ENCODE results near the gene PAN2. TPM values are rescaled to one million over a fixed set of nuclear protein-coding genes. Genes with fewer than 3 reads are reported as not detected.

PAN2 gene
- total RNA-seq, 1 experiment from 2014 or later = 35.4 TPM

DNA sequence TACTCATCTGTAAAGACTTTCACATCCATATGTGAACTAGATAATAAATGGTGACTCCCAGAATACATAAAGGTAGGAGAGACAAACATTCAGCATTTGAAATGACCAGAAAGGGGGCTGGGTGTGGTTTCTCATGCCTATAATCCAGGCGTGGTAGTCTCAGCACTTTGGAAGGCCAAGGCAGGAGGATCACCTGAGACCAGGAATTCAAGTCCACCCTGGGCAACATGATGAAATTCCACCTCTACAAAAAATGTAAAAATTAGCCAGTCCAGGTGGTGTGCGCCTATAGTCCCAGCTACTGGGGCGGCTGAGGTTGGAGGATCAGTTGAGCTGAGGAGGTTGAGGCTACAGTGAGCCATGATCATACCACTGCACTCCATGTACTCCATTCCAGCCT is 29.5 kb downstream of the PAN2 start:
- peaks cover 12 to 52% (median 30%) of the 10 kb centered on the region in 3 experiments; a peak in 6 of 7 replicates for H3K36me3 Mint-ChIP-seq (ENCODE audit: insufficient read depth in 1 of 3, low read depth in 3 of 3)
- WGBS (ENCODE audit: extremely low coverage, insufficient read length, low lambda C conversion rate) = no CpG with 5 or more reads among the region's 3 CpGs
- TF ChIP-seq, protein P1, sequence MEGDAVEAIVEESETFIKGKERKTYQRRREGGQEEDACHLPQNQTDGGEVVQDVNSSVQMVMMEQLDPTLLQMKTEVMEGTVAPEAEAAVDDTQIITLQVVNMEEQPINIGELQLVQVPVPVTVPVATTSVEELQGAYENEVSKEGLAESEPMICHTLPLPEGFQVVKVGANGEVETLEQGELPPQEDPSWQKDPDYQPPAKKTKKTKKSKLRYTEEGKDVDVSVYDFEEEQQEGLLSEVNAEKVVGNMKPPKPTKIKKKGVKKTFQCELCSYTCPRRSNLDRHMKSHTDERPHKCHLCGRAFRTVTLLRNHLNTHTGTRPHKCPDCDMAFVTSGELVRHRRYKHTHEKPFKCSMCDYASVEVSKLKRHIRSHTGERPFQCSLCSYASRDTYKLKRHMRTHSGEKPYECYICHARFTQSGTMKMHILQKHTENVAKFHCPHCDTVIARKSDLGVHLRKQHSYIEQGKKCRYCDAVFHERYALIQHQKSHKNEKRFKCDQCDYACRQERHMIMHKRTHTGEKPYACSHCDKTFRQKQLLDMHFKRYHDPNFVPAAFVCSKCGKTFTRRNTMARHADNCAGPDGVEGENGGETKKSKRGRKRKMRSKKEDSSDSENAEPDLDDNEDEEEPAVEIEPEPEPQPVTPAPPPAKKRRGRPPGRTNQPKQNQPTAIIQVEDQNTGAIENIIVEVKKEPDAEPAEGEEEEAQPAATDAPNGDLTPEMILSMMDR (conservative IDR thresholded peaks at IDR 0.05) = no peak

More for the DNA sequence above, 29.5 kb downstream of the PAN2 start:
- DNase-seq = no peak
- no peak overlapping the region for H3T11ph ChIP-seq (ENCODE audit: low read length)
- Mint-ChIP-seq H3K27ac (no peak overlapping the region), H3K4me1 (peaks cover 8 to 11% of the 10 kb centered on the region in 2 experiments), H3K4me3 (no peak overlapping the region), H3K9me3 (no peaks in the 10 kb centered on the region), H3K27me3 (ENCODE audit: low read depth) (no peaks in the 10 kb centered on the region)
- no peak overlapping the region for H3K23ac ChIP-seq (ENCODE audit: insufficient read length, low read depth, low read length)
- no peaks in the 10 kb centered on the region for H4K20me1 ChIP-seq (ENCODE audit: control insufficient read depth, insufficient read depth, insufficient read length)
- H3K4me1 ChIP-seq (ENCODE audit: insufficient read depth, low read length) = no peaks in the 10 kb centered on the region; the same call in 1 of the 2 replicates
- no peak overlapping the region for H2BK12ac ChIP-seq (ENCODE audit: insufficient read length, low read depth, low read length)
- H2AFZ ChIP-seq (ENCODE audit: low read length) = no peak overlapping the region
- H3K18ac ChIP-seq (ENCODE audit: insufficient read length, low read depth, low read length) = no peak overlapping the region
- no peaks in the 10 kb centered on the region for H3K27me3 ChIP-seq (ENCODE audit: insufficient read depth, low read length)
- H2BK20ac ChIP-seq (ENCODE audit: low read depth, low read length, poor library complexity, severe bottlenecking) = no peak overlapping the region
- H3K9me3 ChIP-seq (ENCODE audit: control insufficient read depth, low read depth, low read length) = no peaks in the 10 kb centered on the region
- no peak overlapping the region for H2AK5ac ChIP-seq (ENCODE audit: insufficient read length, low read length)
- no peak overlapping the region for H2BK120ac ChIP-seq (ENCODE audit: low read depth, low read length, poor library complexity, severe bottlenecking)
- no peak overlapping the region for H3K27ac ChIP-seq (ENCODE audit: insufficient read length, low read depth, low read length)
- H3K4ac ChIP-seq (ENCODE audit: low read depth, low read length) = no peak overlapping the region
- no peak overlapping the region for H3K56ac ChIP-seq (ENCODE audit: insufficient read length, low read depth, low read length)
- H2BK15ac ChIP-seq (ENCODE audit: low read depth, low read length) = no peak overlapping the region
- H4K91ac ChIP-seq (ENCODE audit: insufficient read length, low read depth, low read length) = no peak overlapping the region
- H3K23me2 ChIP-seq (ENCODE audit: insufficient read length, low read depth, low read length, poor library complexity, severe bottlenecking) = peaks cover 7% of the 10 kb centered on the region
- H3K9ac ChIP-seq (ENCODE audit: extremely low read depth, insufficient read length, low read length) = no peak overlapping the region
- H3K14ac ChIP-seq (ENCODE audit: insufficient read depth, low read length) = no peak overlapping the region
- peaks cover 3% of the 10 kb centered on the region for H3K79me1 ChIP-seq (ENCODE audit: insufficient read depth, low read depth, low read length, poor library complexity, severe bottlenecking)
- H4K8ac ChIP-seq (replicated peaks; ENCODE audit: insufficient read length, low read depth, low read length) = no peak overlapping the region
- H3K79me2 ChIP-seq (ENCODE audit: insufficient read depth, low read length) = peaks cover 4% of the 10 kb centered on the region; the same call in 1 of the 2 replicates
- H4K5ac ChIP-seq (ENCODE audit: insufficient read length, low read depth, low read length) = no peak overlapping the region
- H2BK5ac ChIP-seq (ENCODE audit: insufficient read length, low read length) = no peak overlapping the region
- H3K4me2 ChIP-seq (ENCODE audit: insufficient read depth, insufficient read length, low read length) = no peak overlapping the region

Measured in H9 (cell line).